Stimulated activated CD8-positive, alpha-beta memory T cell treated with anti-CD3 and anti-CD28 coated beads, Interleukin-4, amount 100 ng/mL, for 48 hours (primary cell): ENCODE data around the gene GABRR3.

ENCODE experiments used
- DNase-seq: peaks from one replicate; pipeline ENCODE4 v3.0.0-alpha.2; 2020

The GABRR3 gene

GRCh38 chr3:98035208-98035607 lies at the start of gene GABRR3:
Gene GABRR3, minus strand, starts transcription at chr3:98035315. Its CDS starts 328 bp downstream, at chr3:98034987.
- DNase-seq, result no peak

DNA sequence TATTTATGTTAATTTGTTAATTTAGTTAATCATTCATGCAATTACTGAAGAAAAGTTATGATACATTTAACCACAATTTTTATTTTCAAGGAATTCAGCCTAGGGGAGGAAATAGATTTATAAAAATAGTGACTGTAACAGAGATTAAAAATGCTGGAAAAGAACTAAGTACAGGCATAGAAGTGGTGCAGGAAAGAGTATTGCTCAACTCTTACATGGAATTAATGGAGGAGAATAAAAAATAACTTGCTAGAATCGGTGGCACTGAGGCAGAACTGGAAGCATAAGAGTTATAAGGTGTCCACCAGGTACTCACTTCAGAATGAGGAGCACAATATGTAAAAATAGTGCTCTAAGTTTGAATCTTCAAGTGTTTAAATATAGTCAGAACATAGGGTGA lies 38.4 kb upstream of the GABRR3 start:
- DNase-seq, result no peak

GRCh38 chr3:98070840-98071239 lies 35.7 kb upstream of the GABRR3 start:
- DNase-seq, result no peak

GRCh38 chr3:98068824-98069223 lies 33.7 kb upstream of the GABRR3 start:
- no peak for DNase-seq

- no peak for DNase-seq
Observed at GRCh38 chr3:98058244-98058960, 23.3 kb upstream of the GABRR3 start.

DNA sequence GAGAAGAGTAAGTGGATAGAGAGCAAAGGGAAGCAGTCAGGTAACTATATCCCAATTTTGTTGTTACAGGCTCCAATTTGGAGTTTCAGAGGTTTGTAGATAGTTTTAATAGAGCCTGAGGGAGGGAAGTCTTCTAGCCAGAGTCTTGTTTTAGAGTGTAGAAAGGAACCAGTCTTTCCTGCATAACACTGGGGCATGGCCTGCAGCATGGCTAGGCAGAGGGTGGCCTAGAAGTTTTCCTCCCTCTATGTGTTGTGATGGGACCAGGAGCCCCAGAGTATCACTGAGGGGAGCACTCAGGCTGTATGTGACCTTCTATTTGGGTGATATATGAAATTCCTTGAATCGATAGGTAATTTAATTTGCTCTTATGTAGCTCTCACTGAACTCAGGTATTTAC lies 22.5 kb upstream of the GABRR3 start:
- no peak for DNase-seq

DNA sequence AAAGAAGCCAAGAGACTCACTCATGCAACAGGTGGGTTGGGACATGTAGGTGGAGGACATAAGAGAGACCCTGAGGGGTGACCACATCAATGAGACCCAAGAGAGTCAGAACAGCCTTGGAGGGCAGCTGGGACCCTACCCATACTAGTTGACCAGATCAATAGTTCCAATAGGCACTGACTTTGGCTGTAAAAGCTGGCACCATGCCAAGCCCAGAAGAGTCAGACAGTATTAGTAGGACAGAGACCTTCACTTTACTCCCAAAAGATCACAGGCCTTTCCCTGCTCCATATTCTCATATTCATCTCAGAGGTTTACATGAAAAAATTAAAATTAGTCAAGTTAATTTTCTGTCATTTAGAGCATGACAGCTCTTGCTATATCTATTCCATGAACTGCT lies 20.9 kb upstream of the GABRR3 start:
- DNase-seq, result no peak

GRCh38 chr3:98049271-98049670 lies 14.2 kb upstream of the GABRR3 start:
- no peak for DNase-seq

DNA sequence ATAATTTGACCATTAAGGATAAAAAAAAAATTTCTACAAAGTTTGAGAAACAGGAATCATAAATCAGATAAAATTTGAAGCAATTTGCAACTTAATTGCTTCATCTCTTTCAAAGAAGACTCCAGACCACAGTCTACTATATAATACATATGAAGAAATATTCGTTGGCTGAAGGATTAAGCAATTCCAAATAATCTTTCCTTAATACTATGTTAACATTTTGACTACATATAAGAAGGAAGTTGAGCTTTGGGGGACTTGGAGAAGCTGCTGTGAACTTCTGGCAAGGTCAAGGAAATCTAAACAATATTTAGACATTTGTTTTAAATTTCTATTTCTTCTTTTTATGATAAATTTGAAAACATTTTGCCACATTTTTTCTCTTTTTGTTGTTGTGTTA lies 13.5 kb upstream of the GABRR3 start:
- no peak for DNase-seq

DNA sequence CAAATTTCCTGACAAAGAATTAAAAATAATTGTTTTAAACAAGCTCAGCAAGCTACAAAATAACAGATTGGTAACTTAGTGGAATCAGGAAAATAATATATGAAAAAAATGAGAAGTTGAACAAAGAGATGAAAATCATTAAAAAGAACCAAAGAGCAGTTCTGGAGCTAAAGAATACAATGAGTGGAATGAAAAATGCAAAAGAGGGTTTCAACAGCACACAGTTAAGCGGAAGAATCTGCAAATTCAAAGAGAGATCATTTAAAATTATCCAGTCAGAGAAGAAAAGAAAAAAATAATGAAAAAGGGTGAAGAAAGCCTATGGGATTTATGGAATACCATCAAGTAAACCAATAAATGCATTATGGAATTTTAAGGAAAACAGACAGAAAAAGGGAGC lies 6.2 kb upstream of the GABRR3 start:
- DNase-seq, result no peak

- DNase-seq, result peak; percentile 80
Observed at GRCh38 chr3:98039322-98040024, 4.4 kb upstream of the GABRR3 start.

GRCh38 chr3:98038876-98039275 lies 3.8 kb upstream of the GABRR3 start:
- no peak for DNase-seq

DNA sequence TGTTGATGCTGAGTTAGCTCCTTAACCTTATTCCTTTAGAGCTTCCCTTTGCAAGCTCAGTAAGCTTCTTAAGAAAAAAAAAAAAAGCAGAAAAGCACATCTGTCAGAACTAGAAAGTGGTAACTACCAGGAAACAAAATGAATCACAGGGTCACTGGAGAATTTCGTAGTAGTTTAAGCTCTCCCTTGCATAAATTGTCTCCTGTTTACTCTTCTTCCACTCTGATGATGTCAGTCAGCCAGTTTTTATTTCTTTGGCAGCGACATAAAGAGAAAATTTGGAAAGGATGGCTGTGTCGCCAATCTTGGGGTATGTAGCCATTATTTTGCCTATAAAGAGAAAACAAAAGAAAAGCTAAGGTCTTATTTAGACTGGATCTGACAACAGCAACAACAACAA lies 3.2 kb upstream of the GABRR3 start:
- DNase-seq, result no peak

GRCh38 chr3:98034486-98034885 lies 629 bp downstream of the GABRR3 start:
- no peak for DNase-seq

GRCh38 chr3:98034036-98034435 lies 1.1 kb downstream of the GABRR3 start:
- DNase-seq, result no peak

DNA sequence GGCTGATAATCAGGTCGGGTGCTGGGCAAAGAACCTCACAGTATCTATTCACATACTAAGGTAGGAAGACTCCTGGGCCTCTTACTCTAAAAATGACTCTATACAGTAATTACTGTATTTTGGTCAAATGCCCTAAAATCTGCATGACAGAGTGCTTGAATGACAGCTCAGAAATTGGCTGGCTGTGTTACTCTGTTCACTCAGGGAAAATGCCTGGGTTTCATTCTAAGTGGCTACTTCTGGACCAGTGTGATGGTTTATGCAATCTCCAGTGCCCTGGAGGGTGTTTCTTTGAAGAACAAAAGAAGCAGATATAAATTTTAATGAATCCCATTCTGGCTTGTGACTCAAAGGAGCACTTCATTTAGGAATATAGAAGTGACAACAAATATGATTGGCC lies 2.2 kb downstream of the GABRR3 start:
- no peak for DNase-seq

- DNase-seq, result no peak
Observed at GRCh38 chr3:98032265-98032664, 2.9 kb downstream of the GABRR3 start.

DNA sequence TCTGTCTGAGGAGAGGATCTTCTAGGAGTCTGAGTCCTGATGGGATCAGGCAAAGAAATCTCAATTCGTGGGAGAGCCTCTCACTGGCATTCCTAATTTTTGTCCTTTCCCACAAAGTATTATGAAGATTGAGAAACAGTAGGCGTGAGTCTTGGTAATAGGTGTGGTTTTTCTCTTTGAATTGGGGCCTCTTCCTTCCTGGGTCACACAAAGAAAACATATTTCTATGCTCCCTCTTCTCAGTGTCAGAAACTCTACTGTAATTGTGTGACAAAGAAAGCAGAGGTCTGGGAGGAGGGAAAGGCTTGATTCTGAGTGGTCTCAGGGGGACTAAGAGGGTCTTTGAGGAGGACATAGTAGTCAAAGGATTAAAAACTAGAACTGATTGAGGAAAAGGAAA lies 6.0 kb downstream of the GABRR3 start:
- DNase-seq, result no peak

GRCh38 chr3:98027085-98027446 lies 8.0 kb downstream of the GABRR3 start:
- DNase-seq, result no peak

GRCh38 chr3:98026425-98027084 lies 8.6 kb downstream of the GABRR3 start:
- DNase-seq, result no peak

DNA sequence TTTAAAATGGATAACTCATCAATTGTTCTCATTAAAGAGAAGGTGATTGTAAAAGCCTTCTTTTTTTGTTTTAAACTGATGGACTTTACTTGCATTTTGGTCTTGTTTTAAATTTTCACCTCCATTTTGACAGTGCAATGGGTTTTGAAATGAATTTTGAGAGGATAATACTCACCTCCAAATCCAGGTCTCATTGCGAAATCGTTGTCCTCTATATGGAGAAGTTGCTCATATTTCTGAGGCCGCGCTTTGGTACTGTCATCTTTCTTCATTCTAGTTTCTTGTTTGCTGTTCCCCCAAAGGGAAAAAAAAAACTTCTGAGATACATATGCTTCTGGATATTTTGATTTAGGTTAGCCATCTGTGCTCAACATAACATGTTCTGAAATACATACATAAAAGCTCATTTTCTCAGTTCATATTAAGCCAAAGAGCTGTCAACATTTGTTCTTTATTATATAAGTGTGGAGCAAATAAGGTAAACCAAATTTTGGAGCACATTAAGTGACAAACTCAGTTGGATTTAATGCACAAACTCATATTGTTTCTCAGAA lies 9.6 kb downstream of the GABRR3 start:
- no peak for DNase-seq

DNA sequence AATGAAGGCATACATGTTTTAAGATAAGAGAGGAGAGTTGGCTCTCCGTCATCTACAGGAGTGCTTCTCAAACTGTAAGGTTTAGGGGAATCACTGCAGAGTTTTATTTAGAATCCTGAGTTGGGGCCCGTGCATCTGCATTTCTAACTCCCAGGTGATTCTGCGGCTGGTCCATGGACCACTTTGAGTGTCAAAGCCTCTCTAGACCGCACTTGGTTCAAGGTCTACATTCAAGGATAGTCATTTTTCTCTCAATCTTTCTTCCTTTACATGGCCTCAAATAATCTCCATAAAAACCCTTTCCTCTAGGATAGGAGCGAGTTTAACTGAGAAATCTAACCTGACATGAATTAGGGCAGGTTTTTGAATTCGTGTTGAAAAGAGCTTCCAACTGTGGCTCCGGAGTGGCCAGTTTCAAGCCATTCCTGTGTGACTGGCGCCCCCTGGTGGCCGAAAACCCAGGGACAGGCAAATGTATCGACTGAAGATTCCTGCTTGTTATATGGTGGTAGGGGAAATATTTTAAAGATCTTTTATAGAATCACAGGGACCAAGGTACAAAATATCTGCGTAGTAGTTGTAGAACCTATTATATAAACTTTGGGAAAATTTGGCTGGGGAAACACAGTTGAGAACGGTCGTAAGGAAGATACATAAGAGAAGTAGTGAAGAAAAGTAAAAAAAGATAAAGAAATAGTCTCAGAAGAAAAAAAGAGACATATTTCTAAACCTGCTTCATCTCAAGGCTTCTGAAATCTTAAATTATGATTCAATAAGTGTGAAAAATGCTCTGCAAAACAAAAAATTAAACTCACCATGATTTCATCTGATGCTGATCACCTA lies 11.9 kb downstream of the GABRR3 start:
- peak; percentile 99 for DNase-seq
